ENCODE results near the gene ZNF497. TPM values are rescaled to one million over a fixed set of nuclear protein-coding genes. Genes with fewer than 3 reads are reported as not detected.

ZNF497 gene
- total and polyA plus RNA-seq, 2 of the 13 experiments (the other 11 are each of a cell fraction or from before 2014, with no cell fraction given) = 1.5 to 1.9 TPM

DNA sequence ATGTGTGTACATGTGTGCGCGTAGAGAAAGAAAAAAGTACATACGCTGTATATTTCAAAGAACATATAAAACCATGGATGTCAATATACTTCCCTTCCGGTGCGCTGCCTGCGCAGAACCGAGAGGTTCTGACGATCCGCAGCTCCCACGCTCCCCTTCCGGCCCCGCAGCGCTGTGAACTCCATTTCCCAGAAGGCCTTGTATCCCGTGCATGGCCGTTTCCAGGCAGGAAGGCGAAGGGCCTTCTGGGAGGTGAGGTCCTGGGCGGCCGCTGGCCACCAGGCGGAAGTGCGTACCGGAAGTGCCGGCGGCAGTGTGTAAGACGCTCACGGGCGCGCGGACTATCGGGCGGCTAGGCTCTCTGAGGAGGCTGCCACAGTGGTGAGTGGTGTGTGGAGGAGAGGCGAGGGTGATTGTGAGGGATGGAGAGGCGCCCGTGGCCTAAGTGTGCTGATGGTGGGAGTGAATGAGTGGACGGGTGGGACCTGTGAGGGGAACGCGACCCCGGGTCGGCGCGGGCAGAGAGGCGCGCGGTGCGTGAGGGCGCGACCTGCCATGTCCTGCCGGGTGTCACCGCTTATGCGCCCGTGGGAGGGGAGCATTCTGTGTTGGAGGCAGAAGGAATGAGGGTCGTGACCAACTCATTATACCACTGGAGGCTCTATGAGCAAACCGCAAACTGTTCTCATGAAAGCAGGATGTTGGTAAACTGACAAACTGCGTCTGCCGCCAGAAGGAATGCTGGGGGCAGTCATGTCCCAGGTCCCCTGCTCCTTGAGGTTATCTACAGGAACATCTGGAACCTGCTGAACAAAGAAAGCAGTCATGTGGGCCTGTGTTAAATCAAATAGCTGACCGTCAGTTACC lies 57.3 kb downstream of the ZNF497 start, which contains the start of gene ERVK3-1 (continued):
- TF ChIP-seq, protein P1, sequence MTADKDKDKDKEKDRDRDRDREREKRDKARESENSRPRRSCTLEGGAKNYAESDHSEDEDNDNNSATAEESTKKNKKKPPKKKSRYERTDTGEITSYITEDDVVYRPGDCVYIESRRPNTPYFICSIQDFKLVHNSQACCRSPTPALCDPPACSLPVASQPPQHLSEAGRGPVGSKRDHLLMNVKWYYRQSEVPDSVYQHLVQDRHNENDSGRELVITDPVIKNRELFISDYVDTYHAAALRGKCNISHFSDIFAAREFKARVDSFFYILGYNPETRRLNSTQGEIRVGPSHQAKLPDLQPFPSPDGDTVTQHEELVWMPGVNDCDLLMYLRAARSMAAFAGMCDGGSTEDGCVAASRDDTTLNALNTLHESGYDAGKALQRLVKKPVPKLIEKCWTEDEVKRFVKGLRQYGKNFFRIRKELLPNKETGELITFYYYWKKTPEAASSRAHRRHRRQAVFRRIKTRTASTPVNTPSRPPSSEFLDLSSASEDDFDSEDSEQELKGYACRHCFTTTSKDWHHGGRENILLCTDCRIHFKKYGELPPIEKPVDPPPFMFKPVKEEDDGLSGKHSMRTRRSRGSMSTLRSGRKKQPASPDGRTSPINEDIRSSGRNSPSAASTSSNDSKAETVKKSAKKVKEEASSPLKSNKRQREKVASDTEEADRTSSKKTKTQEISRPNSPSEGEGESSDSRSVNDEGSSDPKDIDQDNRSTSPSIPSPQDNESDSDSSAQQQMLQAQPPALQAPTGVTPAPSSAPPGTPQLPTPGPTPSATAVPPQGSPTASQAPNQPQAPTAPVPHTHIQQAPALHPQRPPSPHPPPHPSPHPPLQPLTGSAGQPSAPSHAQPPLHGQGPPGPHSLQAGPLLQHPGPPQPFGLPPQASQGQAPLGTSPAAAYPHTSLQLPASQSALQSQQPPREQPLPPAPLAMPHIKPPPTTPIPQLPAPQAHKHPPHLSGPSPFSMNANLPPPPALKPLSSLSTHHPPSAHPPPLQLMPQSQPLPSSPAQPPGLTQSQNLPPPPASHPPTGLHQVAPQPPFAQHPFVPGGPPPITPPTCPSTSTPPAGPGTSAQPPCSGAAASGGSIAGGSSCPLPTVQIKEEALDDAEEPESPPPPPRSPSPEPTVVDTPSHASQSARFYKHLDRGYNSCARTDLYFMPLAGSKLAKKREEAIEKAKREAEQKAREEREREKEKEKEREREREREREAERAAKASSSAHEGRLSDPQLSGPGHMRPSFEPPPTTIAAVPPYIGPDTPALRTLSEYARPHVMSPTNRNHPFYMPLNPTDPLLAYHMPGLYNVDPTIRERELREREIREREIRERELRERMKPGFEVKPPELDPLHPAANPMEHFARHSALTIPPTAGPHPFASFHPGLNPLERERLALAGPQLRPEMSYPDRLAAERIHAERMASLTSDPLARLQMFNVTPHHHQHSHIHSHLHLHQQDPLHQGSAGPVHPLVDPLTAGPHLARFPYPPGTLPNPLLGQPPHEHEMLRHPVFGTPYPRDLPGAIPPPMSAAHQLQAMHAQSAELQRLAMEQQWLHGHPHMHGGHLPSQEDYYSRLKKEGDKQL (CRISPR knock-in tag; IDR thresholded peaks at IDR 0.05; ENCODE audit: low read depth) = no peak; the same call in 1 of the 2 replicates
- TF ChIP-seq ZNF317 (CRISPR knock-in tag; IDR thresholded peaks at IDR 0.05) (0 out of 2 replicates have a peak, but pooled peaks have one; percentile 22), NRL (CRISPR knock-in tag; IDR thresholded peaks at IDR 0.05; ENCODE audit: borderline replicate concordance) (peak; percentile 74), SATB2 (CRISPR knock-in tag; IDR thresholded peaks at IDR 0.05) (no peak), ZNF350 (CRISPR knock-in tag; IDR thresholded peaks at IDR 0.05; ENCODE audit: borderline replicate concordance, low read depth) (peak; percentile 96), ZNF430 (CRISPR knock-in tag; IDR thresholded peaks at IDR 0.05) (0 out of 2 replicates have a peak, but pooled peaks have one; percentile 49), RXRB (CRISPR knock-in tag; IDR thresholded peaks at IDR 0.05; ENCODE audit: borderline replicate concordance) (peak; percentile 65), ZNF605 (CRISPR knock-in tag; IDR thresholded peaks at IDR 0.05) (0 out of 2 replicates have a peak, but pooled peaks have one; percentile 22), ZFP62 (CRISPR knock-in tag; IDR thresholded peaks at IDR 0.05) (peak; percentile 54; the same call in 1 of the 2 replicates), SCMH1 (CRISPR knock-in tag; IDR thresholded peaks at IDR 0.05; ENCODE audit: borderline replicate concordance) (no peak), PCBP2 (optimal IDR thresholded peaks at IDR 0.05; ENCODE audit: low read depth, low read length, poor library complexity, severe bottlenecking) (no peak), ZSCAN9 (CRISPR knock-in tag; IDR thresholded peaks at IDR 0.05; ENCODE audit: borderline replicate concordance) (peak; percentile 49; the same call in 1 of the 2 replicates), ZNF614 (CRISPR knock-in tag; IDR thresholded peaks at IDR 0.05; ENCODE audit: borderline replicate concordance) (peak; percentile 61; the same call in 1 of the 2 replicates), FOSL2 (CRISPR knock-in tag; IDR thresholded peaks at IDR 0.05) (peak; percentile 52; the same call in 1 of the 2 replicates)
- TF ChIP-seq, protein P2, sequence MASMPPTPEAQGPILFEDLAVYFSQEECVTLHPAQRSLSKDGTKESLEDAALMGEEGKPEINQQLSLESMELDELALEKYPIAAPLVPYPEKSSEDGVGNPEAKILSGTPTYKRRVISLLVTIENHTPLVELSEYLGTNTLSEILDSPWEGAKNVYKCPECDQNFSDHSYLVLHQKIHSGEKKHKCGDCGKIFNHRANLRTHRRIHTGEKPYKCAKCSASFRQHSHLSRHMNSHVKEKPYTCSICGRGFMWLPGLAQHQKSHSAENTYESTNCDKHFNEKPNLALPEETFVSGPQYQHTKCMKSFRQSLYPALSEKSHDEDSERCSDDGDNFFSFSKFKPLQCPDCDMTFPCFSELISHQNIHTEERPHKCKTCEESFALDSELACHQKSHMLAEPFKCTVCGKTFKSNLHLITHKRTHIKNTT (CRISPR knock-in tag; IDR thresholded peaks at IDR 0.05) = no peak
- TF ChIP-seq, protein P3, sequence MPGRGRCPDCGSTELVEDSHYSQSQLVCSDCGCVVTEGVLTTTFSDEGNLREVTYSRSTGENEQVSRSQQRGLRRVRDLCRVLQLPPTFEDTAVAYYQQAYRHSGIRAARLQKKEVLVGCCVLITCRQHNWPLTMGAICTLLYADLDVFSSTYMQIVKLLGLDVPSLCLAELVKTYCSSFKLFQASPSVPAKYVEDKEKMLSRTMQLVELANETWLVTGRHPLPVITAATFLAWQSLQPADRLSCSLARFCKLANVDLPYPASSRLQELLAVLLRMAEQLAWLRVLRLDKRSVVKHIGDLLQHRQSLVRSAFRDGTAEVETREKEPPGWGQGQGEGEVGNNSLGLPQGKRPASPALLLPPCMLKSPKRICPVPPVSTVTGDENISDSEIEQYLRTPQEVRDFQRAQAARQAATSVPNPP (CRISPR knock-in tag; IDR thresholded peaks at IDR 0.05) = peak; percentile 47; the same call in 1 of the 2 replicates
- TF ChIP-seq, protein P4, sequence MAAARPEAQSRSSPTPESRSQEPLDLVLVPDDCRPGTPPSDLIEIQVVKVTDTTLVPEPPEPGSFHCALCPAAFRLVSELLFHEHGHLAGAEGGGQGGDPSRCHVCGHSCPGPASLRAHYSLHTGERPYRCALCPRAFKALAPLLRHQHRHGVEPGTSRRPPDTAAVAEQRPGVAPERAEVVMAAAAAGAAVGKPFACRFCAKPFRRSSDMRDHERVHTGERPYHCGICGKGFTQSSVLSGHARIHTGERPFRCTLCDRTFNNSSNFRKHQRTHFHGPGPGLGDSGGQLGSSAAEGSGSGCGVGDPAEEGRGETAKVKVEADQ (CRISPR knock-in tag; IDR thresholded peaks at IDR 0.05; ENCODE audit: borderline replicate concordance) = peak; percentile 80; the same call in 1 of the 2 replicates
